Epidermal melanocyte (primary cell): ENCODE results near the gene SESN2.

Experiments used
- DNase-seq: peaks from one replicate; pipeline ENCODE4 v3.0.0; 2011; ENCODE audit warnings: low spot score; ENCODE audit not compliant: insufficient read length

The SESN2 gene

GRCh38 chr1:28282426-28283407 lies 23.4 kb downstream of the SESN2 start:
- no peak for DNase-seq

DNA sequence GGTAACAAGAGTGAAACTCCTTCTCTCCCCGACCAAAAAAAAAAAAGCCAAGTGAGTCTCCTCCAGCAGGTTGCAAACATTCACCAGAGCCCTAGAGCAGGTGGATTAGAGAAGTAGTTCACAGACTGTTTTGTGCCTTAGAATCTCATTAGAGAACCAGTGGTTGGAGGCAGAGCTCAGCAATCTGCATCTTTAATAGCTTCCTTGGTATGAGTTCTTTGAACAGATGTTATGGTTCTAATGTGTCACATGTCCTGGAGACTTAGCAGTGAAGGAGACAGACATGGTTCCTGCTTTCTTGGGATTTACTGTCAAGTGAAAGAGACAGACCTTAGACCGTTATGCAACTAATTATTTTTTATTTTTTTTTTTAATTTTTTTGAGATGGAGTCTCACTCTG lies 26.8 kb downstream of the SESN2 start:
- DNase-seq: no peak

DNA sequence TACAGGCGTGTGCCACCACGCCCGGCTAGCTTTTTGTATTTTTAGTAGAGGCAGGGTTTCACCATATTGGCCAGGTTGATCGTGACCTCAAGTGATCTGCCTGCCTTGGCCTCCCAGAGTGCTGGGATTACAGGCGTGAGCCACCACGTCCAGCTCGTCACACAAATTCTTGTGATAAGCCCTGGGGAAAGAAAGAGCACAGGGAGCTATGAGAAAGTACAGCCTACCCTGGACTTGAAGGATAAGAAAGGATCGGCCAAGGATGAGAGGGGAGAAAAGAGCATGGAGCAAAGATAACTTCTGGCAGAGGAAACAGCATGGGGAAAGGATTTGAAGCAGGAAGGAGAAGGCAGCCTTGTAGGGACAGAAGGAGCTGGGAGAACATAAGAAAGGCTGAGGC lies 29.2 kb downstream of the SESN2 start:
- DNase-seq: no peak

DNA sequence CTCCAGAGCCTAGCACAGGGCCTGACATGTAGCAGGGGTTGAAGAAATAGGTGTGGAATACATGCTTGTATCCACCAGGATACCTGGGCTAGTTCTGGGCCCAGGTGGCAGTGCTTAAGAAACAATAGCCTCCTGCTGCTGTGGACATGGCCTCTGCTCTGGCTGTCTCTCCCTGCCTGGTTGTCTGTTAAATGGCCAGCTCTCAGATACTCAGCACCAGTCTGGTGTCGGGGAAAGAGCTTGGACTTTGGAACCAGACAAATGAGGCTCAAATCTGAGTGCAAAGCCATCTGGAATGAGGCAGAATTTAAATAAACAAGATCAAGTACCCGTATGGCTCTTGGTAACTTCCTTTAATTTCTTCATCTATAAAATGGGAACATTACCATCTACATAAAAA lies 31.5 kb downstream of the SESN2 start:
- DNase-seq: no peak

DNA sequence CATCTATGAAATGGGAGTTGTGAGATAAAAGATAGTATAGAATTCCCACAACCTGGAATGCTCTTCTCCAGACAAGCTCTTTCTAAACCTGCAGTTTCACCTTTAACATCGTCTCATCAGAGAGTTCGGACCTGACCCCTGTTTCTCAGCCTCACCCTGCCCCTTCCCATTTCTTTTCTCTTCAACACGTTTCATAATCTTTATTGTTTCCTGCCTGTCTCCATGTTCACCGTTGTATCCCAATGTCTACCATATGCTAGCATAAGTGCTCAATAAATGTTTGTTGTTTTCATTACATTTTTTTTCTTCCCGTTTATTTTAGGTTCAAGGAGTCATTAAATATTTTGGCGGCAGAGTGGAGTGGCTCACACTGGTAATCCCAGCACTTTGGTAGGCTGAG lies 32.4 kb downstream of the SESN2 start:
- DNase-seq: no peak

DNA sequence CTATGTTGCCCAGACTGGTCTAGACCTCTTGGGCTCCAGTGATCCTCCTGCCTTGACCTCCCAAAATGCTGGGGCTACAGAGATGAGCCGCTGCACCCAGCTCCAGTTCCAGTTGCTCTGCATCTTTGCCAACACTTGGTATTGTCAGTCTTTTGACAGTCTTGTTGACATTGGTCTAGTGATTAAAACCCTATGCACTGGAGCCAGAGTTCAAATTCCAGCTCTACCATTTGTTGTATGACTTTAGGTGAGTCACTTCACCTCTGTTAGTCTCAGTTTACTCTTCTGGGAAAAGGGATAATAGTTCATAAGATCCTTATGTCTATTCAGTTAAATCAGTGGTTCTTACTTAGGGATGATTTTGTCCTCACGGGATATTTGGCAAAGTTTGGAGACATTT lies 36.6 kb downstream of the SESN2 start:
- DNase-seq: no peak

GRCh38 chr1:28296401-28297261 lies 37.3 kb downstream of the SESN2 start:
- DNase-seq: no peak

GRCh38 chr1:28297826-28298225 lies 38.5 kb downstream of the SESN2 start:
- DNase-seq: no peak

- no peak for DNase-seq
These were observed 39.1 kb downstream of the SESN2 start for GRCh38 chr1:28298438-28298837.

- DNase-seq: no peak
These were observed 42.3 kb downstream of the SESN2 start for GRCh38 chr1:28301368-28302174.

GRCh38 chr1:28302247-28302646 lies 42.9 kb downstream of the SESN2 start:
- DNase-seq: no peak

DNA sequence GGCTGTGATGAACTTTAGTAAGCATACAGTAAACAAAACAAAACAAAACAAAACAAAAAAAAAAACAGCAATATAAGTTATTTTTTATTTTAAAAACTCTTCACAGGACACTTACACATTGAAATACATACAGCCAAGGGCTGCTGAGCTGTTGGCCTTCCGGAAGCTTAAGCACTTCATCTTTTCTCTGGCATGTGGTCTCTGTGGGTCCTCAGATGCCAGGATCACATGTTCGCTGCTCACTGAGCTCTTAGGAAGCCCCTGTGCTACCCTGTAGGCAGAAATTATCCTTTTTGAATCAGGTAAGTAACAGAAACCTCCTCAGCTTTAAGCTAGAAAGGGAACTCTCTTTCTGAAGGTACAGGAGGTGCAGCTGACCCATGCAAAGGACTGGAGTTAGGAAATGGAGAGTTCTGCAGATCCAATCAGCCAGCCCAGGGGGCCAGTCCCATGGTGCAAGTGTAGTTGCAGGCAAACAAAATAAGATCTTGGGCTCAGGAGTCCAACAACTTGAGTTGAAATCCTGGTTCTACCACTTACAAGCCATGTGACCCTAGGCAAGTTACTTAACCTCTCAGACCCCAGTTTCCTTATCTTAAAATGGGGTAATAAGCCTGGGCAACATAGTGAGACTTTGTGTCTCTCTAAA lies 47.1 kb downstream of the SESN2 start:
- no peak for DNase-seq

- DNase-seq: no peak
These were observed 49.4 kb downstream of the SESN2 start for GRCh38 chr1:28308750-28309149.

GRCh38 chr1:28309702-28310101 lies 50.4 kb downstream of the SESN2 start:
- DNase-seq: no peak

DNA sequence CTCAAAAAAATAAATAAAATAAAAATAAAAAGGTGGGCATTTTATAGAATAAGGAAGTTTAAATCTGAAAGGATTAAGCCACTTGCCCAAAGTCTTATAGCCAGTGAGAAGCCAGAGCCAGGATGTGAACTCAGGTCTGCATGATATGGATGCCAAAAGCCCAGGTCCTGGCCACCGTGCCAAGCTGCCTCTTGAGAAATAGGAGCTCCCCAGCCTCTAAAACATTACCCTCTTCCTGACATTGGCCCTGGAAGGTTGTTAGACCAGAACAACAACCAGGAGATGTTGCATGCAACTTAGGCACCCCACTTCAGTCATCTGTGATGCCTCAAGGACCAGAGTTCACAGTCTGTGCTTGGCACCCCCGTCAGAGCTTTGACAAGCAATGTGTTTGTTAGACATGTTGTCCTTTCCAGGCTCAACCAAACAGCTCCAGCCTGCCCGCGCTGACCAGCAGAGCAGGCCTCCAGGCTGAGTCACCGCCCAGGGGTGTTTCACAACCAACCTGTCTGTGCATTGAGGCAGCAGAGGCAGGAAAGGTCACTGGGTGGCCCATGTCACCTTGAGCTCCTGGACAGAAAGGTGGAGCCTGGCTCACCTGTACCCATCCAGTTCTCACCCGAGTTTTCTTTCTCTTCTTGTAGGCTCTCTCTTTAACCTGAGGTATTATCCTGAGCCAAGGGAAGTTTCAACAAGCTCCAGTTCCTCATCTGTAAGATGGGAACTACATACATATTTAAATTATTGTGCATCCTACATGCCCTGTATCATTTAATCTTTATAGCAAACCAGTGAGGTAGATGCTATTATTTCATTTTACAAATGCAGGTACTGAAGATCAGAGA lies 54.6 kb downstream of the SESN2 start:
- no peak for DNase-seq

GRCh38 chr1:28314547-28314941 lies 55.2 kb downstream of the SESN2 start:
- no peak for DNase-seq

- DNase-seq: no peak
These were observed 57.7 kb downstream of the SESN2 start for GRCh38 chr1:28317014-28317413.

- DNase-seq: no peak
These were observed 62.9 kb downstream of the SESN2 start for GRCh38 chr1:28322194-28322593.

- DNase-seq: no peak
These were observed 64.4 kb downstream of the SESN2 start for GRCh38 chr1:28323720-28324119.

DNA sequence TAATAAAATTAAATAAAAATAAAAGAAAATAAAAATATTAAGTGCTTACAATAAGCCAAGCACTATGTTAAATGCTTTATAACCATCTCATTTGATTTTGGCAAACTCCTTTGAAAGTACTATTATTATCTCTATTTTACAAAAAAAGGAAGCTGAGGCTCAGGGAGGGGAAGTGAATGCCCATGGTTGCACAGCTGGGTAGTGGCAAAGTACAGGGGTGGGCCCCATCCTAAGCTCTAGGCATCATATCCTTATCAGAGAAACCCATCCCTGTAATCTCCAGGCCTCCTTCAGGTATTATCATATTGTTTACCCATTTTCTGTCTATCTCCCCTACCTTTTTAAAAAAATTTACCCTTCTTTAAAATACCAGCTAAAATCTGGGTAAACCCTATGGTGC lies 67.2 kb downstream of the SESN2 start:
- DNase-seq: no peak
